ENCODE results near the gene SUGCT. TPM values are rescaled to one million over a fixed set of nuclear protein-coding genes. Genes with fewer than 3 reads are reported as not detected.

Gene SUGCT
- total and polyA plus RNA-seq, 9 of the 15 experiments (the other 6 are each of a cell fraction or from before 2014, with no cell fraction given) = 0.58 to 2.5 (median 1.4) TPM

- Histone ChIP-seq H4K20me1 (replicated peaks; ENCODE audit: control insufficient read depth, insufficient read depth, low read length) (no peaks in the 10 kb centered on the region), H3K79me2 (ENCODE audit: control insufficient read depth, insufficient read depth, low read length) (no peaks in the 10 kb centered on the region), H3K9me1 (ENCODE audit: control insufficient read depth, insufficient read depth, low read length) (no peaks in the 10 kb centered on the region), H3K36me3 (ENCODE audit: control insufficient read depth, insufficient read depth, low read length) (no peaks in the 10 kb centered on the region), H3K4me3 (no peak overlapping the region), H3K9me3 (replicated peaks; ENCODE audit: control insufficient read depth, insufficient read depth, low read depth, low read length) (no peaks in the 10 kb centered on the region), H3K9ac (ENCODE audit: insufficient read depth in 1 of 2, low read depth in 2 of 2, low read length in 2 of 2) (no peak overlapping the region), H3K4me2 (ENCODE audit: insufficient read depth, low read length) (no peak overlapping the region), H3K27ac (ENCODE audit: extremely low read depth, low read depth, low read length) (no peak overlapping the region), H3K4me1 (replicated peaks in 1 of 2; ENCODE audit: control insufficient read depth in 2 of 2, insufficient read depth in 2 of 2, low read length in 2 of 2) (no peaks in the 10 kb centered on the region), H2AFZ (ENCODE audit: low read depth, low read length) (no peak overlapping the region), H3K27me3 (ENCODE audit: control insufficient read depth in 2 of 2, insufficient read depth in 2 of 2, low read length in 2 of 2) (no peaks in the 10 kb centered on the region)
- FAIRE-seq (no peak), ATAC-seq (no peak), DNase-seq (ENCODE audit: extremely low read depth in 1 of 4, low spot score in 3 of 4) (no peak)
- in situ Hi-C loops (cut with MboI) (no loop called here), intact Hi-C loops (cut with micrococcal nuclease) (no loop called here)
- no TSS peak for BruUV-seq (replicated peaks)
- no peak for TF ChIP-seq ZNF384 (IDR thresholded peaks at IDR 0.05; ENCODE audit: low read depth, low read length)
- no peak for TF ChIP-seq CREB5 (CRISPR knock-in tag; IDR thresholded peaks at IDR 0.05)
- TF ChIP-seq ZNF41 (CRISPR knock-in tag; conservative IDR thresholded peaks at IDR 0.05) = no peak
- WGBS (ENCODE audit: insufficient coverage, low coverage, missing lambda C conversion rate) = 6% methylated on average over 1 of the region's 1 CpG
- CTCF ChIA-PET (ENCODE audit: low intra/inter-chr PET ratio) = no interaction called here
- POLR2A ChIA-PET = interaction anchor here (1.5 kb wide), 1 partner anchor 10 kb away, joined by 3 read pairs; no protein-coding TSS in a partner anchor
These were observed 301.9 kb downstream of the SUGCT start for GRCh38 chr7:40436710-40437109.

DNA sequence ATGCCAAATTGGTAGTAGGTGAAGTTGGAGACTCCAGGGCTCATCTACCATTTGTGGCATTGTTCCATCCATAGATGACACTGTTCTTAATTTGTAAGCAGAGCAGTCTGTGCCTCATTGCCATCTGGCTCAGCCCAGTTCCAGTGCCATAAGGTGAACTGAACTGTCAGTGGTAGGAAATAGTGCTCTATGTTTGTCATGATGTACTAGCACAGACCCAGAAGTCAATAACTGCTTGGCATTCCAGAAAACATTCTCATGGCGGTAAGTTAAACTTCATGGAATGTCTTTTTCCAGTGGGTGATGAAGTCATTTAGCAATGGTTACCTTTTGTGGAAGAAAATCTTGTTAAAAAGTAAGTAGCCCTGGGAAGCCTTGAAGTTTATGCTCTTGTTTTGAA, 302.7 kb downstream of the SUGCT start:
- DNase-seq (ENCODE audit: extremely low read depth in 1 of 4, low spot score in 3 of 4) (no peak), ATAC-seq (no peak), FAIRE-seq (no peak)
- TF ChIP-seq, protein P1, sequence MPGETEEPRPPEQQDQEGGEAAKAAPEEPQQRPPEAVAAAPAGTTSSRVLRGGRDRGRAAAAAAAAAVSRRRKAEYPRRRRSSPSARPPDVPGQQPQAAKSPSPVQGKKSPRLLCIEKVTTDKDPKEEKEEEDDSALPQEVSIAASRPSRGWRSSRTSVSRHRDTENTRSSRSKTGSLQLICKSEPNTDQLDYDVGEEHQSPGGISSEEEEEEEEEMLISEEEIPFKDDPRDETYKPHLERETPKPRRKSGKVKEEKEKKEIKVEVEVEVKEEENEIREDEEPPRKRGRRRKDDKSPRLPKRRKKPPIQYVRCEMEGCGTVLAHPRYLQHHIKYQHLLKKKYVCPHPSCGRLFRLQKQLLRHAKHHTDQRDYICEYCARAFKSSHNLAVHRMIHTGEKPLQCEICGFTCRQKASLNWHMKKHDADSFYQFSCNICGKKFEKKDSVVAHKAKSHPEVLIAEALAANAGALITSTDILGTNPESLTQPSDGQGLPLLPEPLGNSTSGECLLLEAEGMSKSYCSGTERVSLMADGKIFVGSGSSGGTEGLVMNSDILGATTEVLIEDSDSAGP (CRISPR knock-in tag; IDR thresholded peaks at IDR 0.05) = no peak
- TF ChIP-seq TAF15 (IDR thresholded peaks at IDR 0.05; ENCODE audit: low read depth, low read length) (no peak), NR2F6 (CRISPR knock-in tag; IDR thresholded peaks at IDR 0.05) (no peak), ZFP1 (CRISPR knock-in tag; IDR thresholded peaks at IDR 0.05) (no peak)
- Histone ChIP-seq H3K4me1 (replicated peaks in 1 of 2; ENCODE audit: control insufficient read depth in 2 of 2, insufficient read depth in 2 of 2, low read length in 2 of 2) (no peaks in the 10 kb centered on the region), H3K9me1 (ENCODE audit: control insufficient read depth, insufficient read depth, low read length) (no peaks in the 10 kb centered on the region), H3K27me3 (ENCODE audit: control insufficient read depth in 2 of 2, insufficient read depth in 2 of 2, low read length in 2 of 2) (no peaks in the 10 kb centered on the region), H3K36me3 (ENCODE audit: control insufficient read depth, insufficient read depth, low read length) (no peaks in the 10 kb centered on the region), H3K79me2 (ENCODE audit: control insufficient read depth, insufficient read depth, low read length) (no peaks in the 10 kb centered on the region), H3K4me2 (ENCODE audit: insufficient read depth, low read length) (no peak overlapping the region), H4K20me1 (replicated peaks; ENCODE audit: control insufficient read depth, insufficient read depth, low read length) (no peaks in the 10 kb centered on the region), H3K9me3 (replicated peaks; ENCODE audit: control insufficient read depth, insufficient read depth, low read depth, low read length) (no peaks in the 10 kb centered on the region), H3K9ac (ENCODE audit: insufficient read depth in 1 of 2, low read depth in 2 of 2, low read length in 2 of 2) (no peak overlapping the region), H2AFZ (ENCODE audit: low read depth, low read length) (no peak overlapping the region), H3K27ac (ENCODE audit: extremely low read depth, low read depth, low read length) (no peak overlapping the region), H3K4me3 (no peak overlapping the region)
- POLR2A ChIA-PET = interaction anchor here (1.5 kb wide), 1 partner anchor 9 kb away, joined by 3 read pairs; no protein-coding TSS in a partner anchor
- intact Hi-C loops (cut with micrococcal nuclease) = no loop called here
- CTCF ChIA-PET (ENCODE audit: low intra/inter-chr PET ratio) = no interaction called here
- 8% methylated on average over 1 of the region's 1 CpG for WGBS (ENCODE audit: insufficient coverage, low coverage, missing lambda C conversion rate)
- in situ Hi-C loops (cut with MboI) = no loop called here
- BruUV-seq (replicated peaks) = no TSS peak

All from K562 (cell line).